ENCODE results near the gene LCN1. TPM values are rescaled to one million over a fixed set of nuclear protein-coding genes. Genes with fewer than 3 reads are reported as not detected.

The LCN1 gene
- total RNA-seq, 1 experiment from 2014 or later = not detected

GRCh38 chr9:135482015-135482754, 39.1 kb upstream of the LCN1 start:
- Histone ChIP-seq H2BK12ac (ENCODE audit: insufficient read length, low read depth, low read length) (no peak overlapping the region), H3T11ph (ENCODE audit: low read length) (no peak overlapping the region), H2BK120ac (ENCODE audit: low read depth, low read length, poor library complexity, severe bottlenecking) (no peak overlapping the region), H3K4me2 (ENCODE audit: insufficient read depth, insufficient read length, low read length) (no peak overlapping the region), H3K79me1 (ENCODE audit: insufficient read depth, low read depth, low read length, poor library complexity, severe bottlenecking) (peaks cover 3% of the 10 kb centered on the region), H3K27me3 (ENCODE audit: insufficient read depth, low read length) (no peaks in the 10 kb centered on the region), H3K56ac (ENCODE audit: insufficient read length, low read depth, low read length) (no peak overlapping the region), H4K91ac (ENCODE audit: insufficient read length, low read depth, low read length) (no peak overlapping the region), H4K8ac (replicated peaks; ENCODE audit: insufficient read length, low read depth, low read length) (no peak overlapping the region), H4K20me1 (ENCODE audit: control insufficient read depth, insufficient read depth, insufficient read length) (no peaks in the 10 kb centered on the region), H3K4me1 (ENCODE audit: insufficient read depth, low read length) (no peaks in the 10 kb centered on the region; the same call in 1 of the 2 replicates), H2BK15ac (ENCODE audit: low read depth, low read length) (no peak overlapping the region), H3K23me2 (ENCODE audit: insufficient read length, low read depth, low read length, poor library complexity, severe bottlenecking) (peaks cover 6% of the 10 kb centered on the region), H3K4ac (ENCODE audit: low read depth, low read length) (no peak overlapping the region), H2BK20ac (ENCODE audit: low read depth, low read length, poor library complexity, severe bottlenecking) (no peak overlapping the region), H3K9ac (ENCODE audit: extremely low read depth, insufficient read length, low read length) (no peak overlapping the region), H3K79me2 (ENCODE audit: insufficient read depth, low read length) (no peaks in the 10 kb centered on the region; the same call in 1 of the 2 replicates), H4K5ac (ENCODE audit: insufficient read length, low read depth, low read length) (no peak overlapping the region), H2BK5ac (ENCODE audit: insufficient read length, low read length) (no peak overlapping the region), H2AFZ (ENCODE audit: low read length) (no peak overlapping the region), H3K23ac (ENCODE audit: insufficient read length, low read depth, low read length) (no peak overlapping the region), H2AK5ac (ENCODE audit: insufficient read length, low read length) (no peak overlapping the region), H3K14ac (ENCODE audit: insufficient read depth, low read length) (no peak overlapping the region), H3K27ac (ENCODE audit: insufficient read length, low read depth, low read length) (no peak overlapping the region), H3K9me3 (ENCODE audit: control insufficient read depth, low read depth, low read length) (no peaks in the 10 kb centered on the region), H3K18ac (ENCODE audit: insufficient read length, low read depth, low read length) (no peak overlapping the region)
- H3K36me3 Mint-ChIP-seq (ENCODE audit: insufficient read depth in 1 of 3, low read depth in 3 of 3) = peaks cover 18 to 49% (median 45%) of the 10 kb centered on the region in 3 experiments
- WGBS (ENCODE audit: extremely low coverage, insufficient read length, low lambda C conversion rate) = no CpG with 5 or more reads among the region's 8 CpGs
- peaks cover 5 to 10% of the 10 kb centered on the region in 2 experiments; a peak in 3 of 4 replicates for H3K4me1 Mint-ChIP-seq
- DNase-seq = no peak
- TF ChIP-seq CTCF (conservative IDR thresholded peaks at IDR 0.05) = no peak
- H3K27me3 Mint-ChIP-seq (ENCODE audit: low read depth) = no peaks in the 10 kb centered on the region; the same call in 1 of the 2 replicates
- H3K4me3 Mint-ChIP-seq = peak overlapping the region in 1 of 2 experiments; percentile 50; a peak in 2 of 5 replicates
- no peaks in the 10 kb centered on the region for H3K9me3 Mint-ChIP-seq
- no peak overlapping the region for H3K27ac Mint-ChIP-seq
